GM23338 (cell line): ENCODE results near the gene FMNL1. TPM values are rescaled to one million over a fixed set of nuclear protein-coding genes. Genes with fewer than 3 reads are reported as not detected.

Source experiments
- ATAC-seq: fragments of 200-7000 bp; cut with Tn5 transposase; 3 replicates; pipeline ENCODE4 v1.9.1; 2020
- DNase-seq: peaks from one replicate; pipeline ENCODE4 v3.0.0-alpha.2; 2015; ENCODE audit warnings: low spot score
- H2AFZ ChIP-seq: fragments of 200-600 bp; sonication (generic); 2 replicates; pipeline ENCODE4 v1.8.0; 2016; ENCODE audit warnings: antibody characterized with exemption, mild to moderate bottlenecking, moderate library complexity
- H3F3A ChIP-seq: fragments of 200-600 bp; sonication (generic); replicated peaks from 2 replicates; pipeline ENCODE4 v1.8.0; 2017; ENCODE audit warnings: antibody characterized with exemption, mixed run types, low read depth
- H3K27ac ChIP-seq: fragments of 200-600 bp; sonication (generic); 2 replicates; pipeline ENCODE4 v1.6.1; 2016; ENCODE audit warnings: low read depth
- H3K27me3 ChIP-seq: fragments of 200-600 bp; sonication (generic); 2 replicates; pipeline ENCODE4 v1.8.0; 2016; ENCODE audit warnings: mild to moderate bottlenecking, mixed run types, moderate library complexity; ENCODE audit not compliant: insufficient read depth
- H3K36me3 ChIP-seq: fragments of 200-600 bp; sonication (generic); 2 replicates; pipeline ENCODE4 v1.8.0; 2016; ENCODE audit warnings: mild to moderate bottlenecking; ENCODE audit not compliant: insufficient read depth
- H3K4me1 ChIP-seq: fragments of 200-600 bp; sonication (generic); 2 replicates; pipeline ENCODE4 v1.8.0; 2016; ENCODE audit warnings: mild to moderate bottlenecking, moderate library complexity; ENCODE audit not compliant: insufficient read depth
- H3K4me2 ChIP-seq: fragments of 200-600 bp; sonication (generic); 2 replicates; pipeline ENCODE4 v1.7.1; 2017; ENCODE audit warnings: mixed run types
- H3K4me3 ChIP-seq: fragments of 200-600 bp; sonication (generic); 2 replicates; pipeline ENCODE4 v1.6.1; 2016; ENCODE audit warnings: mixed run types
- H3K79me2 ChIP-seq: fragments of 200-600 bp; sonication (generic); replicated peaks from 2 replicates; pipeline ENCODE4 v1.8.0; 2017; ENCODE audit warnings: mild to moderate bottlenecking; ENCODE audit not compliant: insufficient read depth
- H3K9me2 ChIP-seq: fragments of 200-600 bp; sonication (generic); 2 replicates; pipeline ENCODE4 v1.8.0; 2017; ENCODE audit not compliant: insufficient read depth
- H4K20me1 ChIP-seq: fragments of 200-600 bp; sonication (generic); replicated peaks from 2 replicates; pipeline ENCODE4 v1.8.0; 2017; ENCODE audit warnings: mild to moderate bottlenecking; ENCODE audit not compliant: insufficient read depth
- H3K27ac Mint-ChIP-seq: 2 replicates; pipeline ENCODE4 v1.8.0; 2020; ENCODE audit warnings: inconsistent platforms, mild to moderate bottlenecking, moderate library complexity, mixed read lengths
- H3K27me3 Mint-ChIP-seq: 3 replicates; pipeline ENCODE4 v1.8.0; 2022; ENCODE audit warnings: low read depth, mild to moderate bottlenecking, moderate library complexity, mixed read lengths, inconsistent platforms; ENCODE audit not compliant: insufficient read depth, poor library complexity
- H3K36me3 Mint-ChIP-seq: 3 replicates; pipeline ENCODE4 v1.8.0; 2021; ENCODE audit warnings: low read depth, mild to moderate bottlenecking, inconsistent platforms, moderate library complexity, mixed read lengths
- H3K4me1 Mint-ChIP-seq: 3 replicates; pipeline ENCODE4 v1.8.0; 2020; ENCODE audit warnings: mild to moderate bottlenecking, inconsistent platforms, mixed read lengths
- H3K4me3 Mint-ChIP-seq: 3 replicates; pipeline ENCODE4 v1.8.0; 2021; ENCODE audit warnings: moderate library complexity, mild to moderate bottlenecking, inconsistent platforms, mixed read lengths
- H3K9me3 Mint-ChIP-seq: 3 replicates; pipeline ENCODE4 v1.8.0; 2020; ENCODE audit warnings: moderate library complexity, mild to moderate bottlenecking, inconsistent platforms, mixed read lengths
- CREB1 ChIP-seq: fragments of 250-450 bp; sonication (Bioruptor Pico); IDR thresholded peaks from 2 replicates; pipeline ENCODE4 v1.5.0; 2020; ENCODE audit warnings: low read depth, mild to moderate bottlenecking, moderate library complexity
- POLR2AphosphoS5 ChIP-seq: IDR thresholded peaks from 2 replicates; pipeline ENCODE4 v1.6.1; 2016; ENCODE audit warnings: antibody characterized with exemption, low read depth
- ZNF462 ChIP-seq: fragments of 250-450 bp; sonication (Bioruptor Pico); IDR thresholded peaks from 2 replicates; pipeline ENCODE4 v1.5.0; 2020; ENCODE audit warnings: mild to moderate bottlenecking, moderate library complexity
- polyA plus RNA-seq: library from polyadenylated mRNA; unstranded; fragments of >200 nt; fragmentation: Nextera tagmentation; extraction: Ambion mirVana; gene quantifications from 2 replicates; pipeline ENCODE4 v1.2.1, GENCODE V29; 2016
- total RNA-seq: library from RNA; depleted of rRNA; stranded (reverse); fragments of >200 nt; shearing (Covaris generic); gene quantifications from 2 replicates; pipeline ENCODE4 v1.2.3, GENCODE V29; 2014

Gene FMNL1
- total and polyA plus RNA-seq, 2 experiments from 2014 or later: 6.6 to 9.3 TPM

- Mint-ChIP-seq H3K36me3 (no peaks in the 10 kb centered on the region; the same call in 2 of the 3 replicates), H3K9me3 (no peaks in the 10 kb centered on the region; the same call in 2 of the 3 replicates), H3K4me3 (peak overlapping the region; percentile 76), H3K27ac (no peak overlapping the region), H3K4me1 (peaks cover 18% of the 10 kb centered on the region), H3K27me3 (peaks cover 44% of the 10 kb centered on the region)
- Histone ChIP-seq H3F3A (peaks cover 19% of the 10 kb centered on the region; the same call in 1 of the 2 replicates), H3K27ac (no peak overlapping the region), H3K4me3 (peak overlapping the region; percentile 90), H3K9me2 (no peaks in the 10 kb centered on the region), H3K27me3 (peaks cover 43% of the 10 kb centered on the region), H3K36me3 (no peaks in the 10 kb centered on the region), H3K4me2 (peak overlapping the region; percentile 99), H2AFZ (peak overlapping the region; percentile 89), H4K20me1 (no peaks in the 10 kb centered on the region), H3K79me2 (no peaks in the 10 kb centered on the region), H3K4me1 (peaks cover 15% of the 10 kb centered on the region)
- ATAC-seq: peak; percentile 18
- TF ChIP-seq ZNF462: no peak
- DNase-seq: peak; percentile 51
These were observed 19.2 kb downstream of the FMNL1 start for GRCh38 chr17:45240905-45241327.

- Histone ChIP-seq H3K27me3 (peaks cover 43% of the 10 kb centered on the region), H3F3A (peaks cover 19% of the 10 kb centered on the region; the same call in 1 of the 2 replicates), H2AFZ (peak overlapping the region; percentile 89), H3K27ac (no peak overlapping the region), H3K4me3 (peak overlapping the region; percentile 90), H4K20me1 (no peaks in the 10 kb centered on the region), H3K9me2 (no peaks in the 10 kb centered on the region), H3K79me2 (no peaks in the 10 kb centered on the region), H3K4me1 (peaks cover 15% of the 10 kb centered on the region), H3K36me3 (no peaks in the 10 kb centered on the region), H3K4me2 (peak overlapping the region; percentile 99)
- peaks cover 19% of the 10 kb centered on the region for H3K4me1 Mint-ChIP-seq
- no peaks in the 10 kb centered on the region; the same call in 2 of the 3 replicates for H3K9me3 Mint-ChIP-seq
- ATAC-seq (peak; percentile 62), DNase-seq (peak; percentile 64)
- peak overlapping the region; percentile 76 for H3K4me3 Mint-ChIP-seq
- no peak for TF ChIP-seq CREB1 (CRISPR knock-in tag)
- TF ChIP-seq POLR2AphosphoS5: peak; percentile 47; the same call in 1 of the 2 replicates
- H3K36me3 Mint-ChIP-seq: no peaks in the 10 kb centered on the region; the same call in 2 of the 3 replicates
- H3K27me3 Mint-ChIP-seq: peaks cover 48% of the 10 kb centered on the region
- no peak overlapping the region for H3K27ac Mint-ChIP-seq
These were observed 19.8 kb downstream of the FMNL1 start for GRCh38 chr17:45241328-45242028.
